ENCODE measurements around the gene LCORL.

DNA sequence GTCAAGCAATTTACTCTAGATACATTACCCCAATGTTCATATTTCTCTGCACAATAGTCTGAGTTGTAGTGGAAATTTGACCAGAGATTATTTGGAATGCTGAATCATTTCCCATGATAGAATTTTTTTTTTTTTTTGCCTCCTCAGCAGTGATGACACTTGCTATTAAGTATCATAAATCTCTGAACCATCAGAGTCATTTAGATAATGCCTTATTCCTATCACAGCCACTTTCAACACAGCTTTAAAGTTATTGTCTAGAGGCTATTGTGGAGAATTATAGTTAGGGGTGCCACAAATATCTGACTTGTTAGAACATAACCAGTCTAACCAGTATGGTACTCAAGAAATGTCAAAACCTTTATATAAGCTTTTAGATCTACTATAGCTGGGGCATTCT, 79.8 kb downstream of the LCORL start:
- no peak for TF ChIP-seq RAD21 (IDR thresholded peaks at IDR 0.05; ENCODE audit: low read depth)
- no peak for TF ChIP-seq TAF1 (IDR thresholded peaks at IDR 0.05; ENCODE audit: low read depth)
- TF ChIP-seq YY1 (IDR thresholded peaks at IDR 0.05; ENCODE audit: low read depth), result no peak
- TF ChIP-seq, protein P1, sequence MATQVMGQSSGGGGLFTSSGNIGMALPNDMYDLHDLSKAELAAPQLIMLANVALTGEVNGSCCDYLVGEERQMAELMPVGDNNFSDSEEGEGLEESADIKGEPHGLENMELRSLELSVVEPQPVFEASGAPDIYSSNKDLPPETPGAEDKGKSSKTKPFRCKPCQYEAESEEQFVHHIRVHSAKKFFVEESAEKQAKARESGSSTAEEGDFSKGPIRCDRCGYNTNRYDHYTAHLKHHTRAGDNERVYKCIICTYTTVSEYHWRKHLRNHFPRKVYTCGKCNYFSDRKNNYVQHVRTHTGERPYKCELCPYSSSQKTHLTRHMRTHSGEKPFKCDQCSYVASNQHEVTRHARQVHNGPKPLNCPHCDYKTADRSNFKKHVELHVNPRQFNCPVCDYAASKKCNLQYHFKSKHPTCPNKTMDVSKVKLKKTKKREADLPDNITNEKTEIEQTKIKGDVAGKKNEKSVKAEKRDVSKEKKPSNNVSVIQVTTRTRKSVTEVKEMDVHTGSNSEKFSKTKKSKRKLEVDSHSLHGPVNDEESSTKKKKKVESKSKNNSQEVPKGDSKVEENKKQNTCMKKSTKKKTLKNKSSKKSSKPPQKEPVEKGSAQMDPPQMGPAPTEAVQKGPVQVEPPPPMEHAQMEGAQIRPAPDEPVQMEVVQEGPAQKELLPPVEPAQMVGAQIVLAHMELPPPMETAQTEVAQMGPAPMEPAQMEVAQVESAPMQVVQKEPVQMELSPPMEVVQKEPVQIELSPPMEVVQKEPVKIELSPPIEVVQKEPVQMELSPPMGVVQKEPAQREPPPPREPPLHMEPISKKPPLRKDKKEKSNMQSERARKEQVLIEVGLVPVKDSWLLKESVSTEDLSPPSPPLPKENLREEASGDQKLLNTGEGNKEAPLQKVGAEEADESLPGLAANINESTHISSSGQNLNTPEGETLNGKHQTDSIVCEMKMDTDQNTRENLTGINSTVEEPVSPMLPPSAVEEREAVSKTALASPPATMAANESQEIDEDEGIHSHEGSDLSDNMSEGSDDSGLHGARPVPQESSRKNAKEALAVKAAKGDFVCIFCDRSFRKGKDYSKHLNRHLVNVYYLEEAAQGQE (IDR thresholded peaks at IDR 0.05; ENCODE audit: low read depth), result no peak
- TF ChIP-seq TEAD4 (IDR thresholded peaks at IDR 0.05), result no peak
- no peak for TF ChIP-seq TCF12 (IDR thresholded peaks at IDR 0.05; ENCODE audit: low read depth)
- TF ChIP-seq FOXM1 (IDR thresholded peaks at IDR 0.05; ENCODE audit: borderline replicate concordance, low read depth), result no peak
- TF ChIP-seq EP300 (IDR thresholded peaks at IDR 0.05; ENCODE audit: borderline replicate concordance), result no peak
- no peak for TF ChIP-seq MAX (IDR thresholded peaks at IDR 0.05)
- TF ChIP-seq CEBPB (IDR thresholded peaks at IDR 0.05), result no peak
- TF ChIP-seq CREB1 (IDR thresholded peaks at IDR 0.05; ENCODE audit: low read depth), result no peak
- TF ChIP-seq ZBTB7A (IDR thresholded peaks at IDR 0.05; ENCODE audit: low read depth), result no peak

Data from Ishikawa (cell line).